Neural cell (in vitro differentiated cells): ENCODE measurements around the gene MOB3A.

Experiments
- EP300 ChIP-seq: fragments of 450-650 bp; conservative IDR thresholded peaks from 2 replicates; pipeline ENCODE4 v1.6.1; 2014; ENCODE audit warnings: antibody characterized with exemption, mild to moderate bottlenecking, moderate library complexity; ENCODE audit not compliant: poor library complexity, severe bottlenecking
- EZH2 ChIP-seq: fragments of 200-600, 300-800 bp; shearing (Covaris generic), sonication (generic); IDR thresholded peaks from 2 replicates; pipeline ENCODE4 v1.6.1; 2014; ENCODE audit warnings: antibody characterized with exemption, low read length, borderline replicate concordance, mild to moderate bottlenecking; ENCODE audit not compliant: insufficient read depth, poor library complexity, severe bottlenecking
- POLR2AphosphoS5 ChIP-seq: IDR thresholded peaks from 2 replicates; pipeline ENCODE4 v1.6.1; 2012
- RAD21 ChIP-seq: fragments of 450-650 bp; conservative IDR thresholded peaks from 2 replicates; pipeline ENCODE4 v1.6.1; 2014; ENCODE audit warnings: antibody characterized with exemption, mild to moderate bottlenecking, moderate library complexity
- SMC3 ChIP-seq: fragments of 450-650 bp; conservative IDR thresholded peaks from 2 replicates; pipeline ENCODE4 v1.6.1; 2014; ENCODE audit warnings: antibody characterized with exemption, mild to moderate bottlenecking, moderate library complexity; ENCODE audit not compliant: poor library complexity
- TAF1 ChIP-seq: IDR thresholded peaks from 2 replicates; pipeline ENCODE4 v1.6.1; 2012; ENCODE audit warnings: low read depth
- TF ChIP-seq, protein P1 (sequence below): fragments of 450-650 bp; IDR thresholded peaks from 2 replicates; pipeline ENCODE4 v1.5.1; 2014; ENCODE audit warnings: antibody characterized with exemption, mild to moderate bottlenecking, moderate library complexity; ENCODE audit not compliant: poor library complexity, severe bottlenecking
- TF ChIP-seq, protein P2 (sequence below): IDR thresholded peaks from 2 replicates; pipeline ENCODE4 v1.6.1; 2012; ENCODE audit warnings: borderline replicate concordance

DNA sequence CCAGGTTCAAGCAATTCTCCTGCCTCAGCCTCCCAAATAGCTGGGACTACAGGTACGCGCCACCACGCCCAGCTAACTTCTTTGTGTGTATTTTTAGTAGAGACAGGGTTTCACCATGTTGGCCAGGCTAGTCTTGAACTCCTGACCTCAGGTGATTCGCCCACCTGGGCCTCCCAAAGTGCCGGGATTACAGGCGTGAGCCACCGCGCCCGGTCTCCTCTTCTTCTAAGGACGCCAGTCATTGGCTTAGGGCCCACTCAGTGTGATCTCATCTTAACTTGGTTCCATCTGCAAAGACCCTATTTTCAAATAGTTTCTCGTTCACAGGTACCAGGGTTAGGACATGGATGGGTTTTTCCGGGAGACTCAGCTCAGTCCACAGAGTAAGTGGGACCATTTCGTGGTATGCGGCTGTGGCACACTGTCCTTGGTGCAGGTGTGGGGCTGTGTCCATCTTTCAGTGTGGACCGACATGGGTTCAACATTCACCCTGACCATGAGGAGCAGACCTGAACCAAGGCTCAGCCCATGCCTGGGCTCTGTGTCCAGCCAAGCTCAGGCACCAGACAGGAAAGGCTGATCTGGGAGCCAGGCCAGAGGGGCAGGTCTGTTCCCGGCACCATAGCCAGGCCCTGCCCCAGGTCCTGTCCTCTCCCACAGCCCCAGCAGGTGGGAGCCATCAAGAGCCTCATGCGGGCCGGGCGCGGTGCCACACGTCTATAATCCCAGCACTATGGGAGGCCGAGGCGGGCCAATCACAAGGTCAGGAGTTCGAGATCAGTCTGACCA lies 42.3 kb downstream of the MOB3A start:
- TF ChIP-seq, protein P1, sequence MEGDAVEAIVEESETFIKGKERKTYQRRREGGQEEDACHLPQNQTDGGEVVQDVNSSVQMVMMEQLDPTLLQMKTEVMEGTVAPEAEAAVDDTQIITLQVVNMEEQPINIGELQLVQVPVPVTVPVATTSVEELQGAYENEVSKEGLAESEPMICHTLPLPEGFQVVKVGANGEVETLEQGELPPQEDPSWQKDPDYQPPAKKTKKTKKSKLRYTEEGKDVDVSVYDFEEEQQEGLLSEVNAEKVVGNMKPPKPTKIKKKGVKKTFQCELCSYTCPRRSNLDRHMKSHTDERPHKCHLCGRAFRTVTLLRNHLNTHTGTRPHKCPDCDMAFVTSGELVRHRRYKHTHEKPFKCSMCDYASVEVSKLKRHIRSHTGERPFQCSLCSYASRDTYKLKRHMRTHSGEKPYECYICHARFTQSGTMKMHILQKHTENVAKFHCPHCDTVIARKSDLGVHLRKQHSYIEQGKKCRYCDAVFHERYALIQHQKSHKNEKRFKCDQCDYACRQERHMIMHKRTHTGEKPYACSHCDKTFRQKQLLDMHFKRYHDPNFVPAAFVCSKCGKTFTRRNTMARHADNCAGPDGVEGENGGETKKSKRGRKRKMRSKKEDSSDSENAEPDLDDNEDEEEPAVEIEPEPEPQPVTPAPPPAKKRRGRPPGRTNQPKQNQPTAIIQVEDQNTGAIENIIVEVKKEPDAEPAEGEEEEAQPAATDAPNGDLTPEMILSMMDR = no peak
- TF ChIP-seq SMC3 (no peak), EP300 (no peak), TAF1 (no peak), POLR2AphosphoS5 (no peak), EZH2 (no peak), RAD21 (no peak)
- TF ChIP-seq, protein P2, sequence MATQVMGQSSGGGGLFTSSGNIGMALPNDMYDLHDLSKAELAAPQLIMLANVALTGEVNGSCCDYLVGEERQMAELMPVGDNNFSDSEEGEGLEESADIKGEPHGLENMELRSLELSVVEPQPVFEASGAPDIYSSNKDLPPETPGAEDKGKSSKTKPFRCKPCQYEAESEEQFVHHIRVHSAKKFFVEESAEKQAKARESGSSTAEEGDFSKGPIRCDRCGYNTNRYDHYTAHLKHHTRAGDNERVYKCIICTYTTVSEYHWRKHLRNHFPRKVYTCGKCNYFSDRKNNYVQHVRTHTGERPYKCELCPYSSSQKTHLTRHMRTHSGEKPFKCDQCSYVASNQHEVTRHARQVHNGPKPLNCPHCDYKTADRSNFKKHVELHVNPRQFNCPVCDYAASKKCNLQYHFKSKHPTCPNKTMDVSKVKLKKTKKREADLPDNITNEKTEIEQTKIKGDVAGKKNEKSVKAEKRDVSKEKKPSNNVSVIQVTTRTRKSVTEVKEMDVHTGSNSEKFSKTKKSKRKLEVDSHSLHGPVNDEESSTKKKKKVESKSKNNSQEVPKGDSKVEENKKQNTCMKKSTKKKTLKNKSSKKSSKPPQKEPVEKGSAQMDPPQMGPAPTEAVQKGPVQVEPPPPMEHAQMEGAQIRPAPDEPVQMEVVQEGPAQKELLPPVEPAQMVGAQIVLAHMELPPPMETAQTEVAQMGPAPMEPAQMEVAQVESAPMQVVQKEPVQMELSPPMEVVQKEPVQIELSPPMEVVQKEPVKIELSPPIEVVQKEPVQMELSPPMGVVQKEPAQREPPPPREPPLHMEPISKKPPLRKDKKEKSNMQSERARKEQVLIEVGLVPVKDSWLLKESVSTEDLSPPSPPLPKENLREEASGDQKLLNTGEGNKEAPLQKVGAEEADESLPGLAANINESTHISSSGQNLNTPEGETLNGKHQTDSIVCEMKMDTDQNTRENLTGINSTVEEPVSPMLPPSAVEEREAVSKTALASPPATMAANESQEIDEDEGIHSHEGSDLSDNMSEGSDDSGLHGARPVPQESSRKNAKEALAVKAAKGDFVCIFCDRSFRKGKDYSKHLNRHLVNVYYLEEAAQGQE = no peak
